ENCODE measurements around the gene SPATC1L. TPM values are rescaled to one million over a fixed set of nuclear protein-coding genes. Genes with fewer than 3 reads are reported as not detected.

SPATC1L gene
- total RNA-seq, 1 donor from 2014 or later = 5.2 TPM

GRCh38 chr21:46160657-46160906 lies 23.7 kb downstream of the SPATC1L start:
- no peaks in the 10 kb centered on the region for H3K27me3 ChIP-seq

GRCh38 chr21:46159841-46160656 lies 24.2 kb downstream of the SPATC1L start:
- Histone ChIP-seq H3K4me1 (no peaks in the 10 kb centered on the region), H3K27me3 (no peaks in the 10 kb centered on the region), H3K36me3 (peaks cover 0 to 4% of the 10 kb centered on the region in 2 donors), H3K4me3 (no peak overlapping the region), H3K27ac (no peak overlapping the region), H3K9me3 (no peaks in the 10 kb centered on the region)
- peak; percentile 71 to 84 for DNase-seq (ENCODE audit: extremely low spot score in 2 of 2)
- intact Hi-C loops (cut with DNase I) = no loop called here
- TF ChIP-seq CTCF (IDR thresholded peaks at IDR 0.05) (no peak), POLR2AphosphoS5 (IDR thresholded peaks at IDR 0.05; ENCODE audit: insufficient read depth in 1 of 2, low read depth in 1 of 2) (no peak), POLR2A (IDR thresholded peaks at IDR 0.05) (no peak)

More at GRCh38 chr21:46160657-46160906, 23.7 kb downstream of the SPATC1L start:
- Histone ChIP-seq H3K27ac (no peak overlapping the region), H3K4me1 (no peaks in the 10 kb centered on the region), H3K36me3 (peaks cover 0 to 4% of the 10 kb centered on the region in 2 donors), H3K9me3 (no peaks in the 10 kb centered on the region), H3K4me3 (no peak overlapping the region)
- DNase-seq (ENCODE audit: extremely low spot score in 2 of 2) = peak in 1 of 2 donors; percentile 96
- TF ChIP-seq POLR2AphosphoS5 (IDR thresholded peaks at IDR 0.05; ENCODE audit: insufficient read depth in 1 of 2, low read depth in 1 of 2) (no peak), POLR2A (IDR thresholded peaks at IDR 0.05) (no peak)
- intact Hi-C loops (cut with DNase I) = no loop called here

DNA sequence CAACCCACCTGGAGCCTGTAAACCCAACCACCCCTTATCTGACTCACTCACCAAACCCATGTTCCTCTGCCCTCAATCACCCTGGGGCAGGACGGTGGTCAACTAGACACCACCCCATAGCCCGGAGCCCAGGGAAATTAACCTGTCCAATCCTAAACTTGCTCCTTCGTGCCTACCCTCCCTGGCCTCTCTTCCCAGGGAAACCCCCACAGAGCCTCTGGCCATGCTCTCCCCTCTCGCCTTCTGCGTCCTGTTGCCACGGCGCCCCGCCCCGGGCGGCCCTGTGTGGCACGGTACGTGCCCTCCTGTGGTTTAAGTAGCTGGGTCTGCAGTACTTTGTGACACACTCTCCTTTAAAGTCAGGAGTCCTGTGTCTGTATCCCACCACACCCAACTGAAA lies 24.9 kb downstream of the SPATC1L start:
- Histone ChIP-seq H3K9me3 (no peaks in the 10 kb centered on the region), H3K27me3 (no peaks in the 10 kb centered on the region), H3K36me3 (peaks cover 0 to 4% of the 10 kb centered on the region in 2 donors), H3K27ac (no peak overlapping the region), H3K4me3 (no peak overlapping the region), H3K4me1 (no peaks in the 10 kb centered on the region)
- no peak for TF ChIP-seq POLR2A (IDR thresholded peaks at IDR 0.05)
- no peak for TF ChIP-seq CTCF (IDR thresholded peaks at IDR 0.05)
- TF ChIP-seq POLR2AphosphoS5 (IDR thresholded peaks at IDR 0.05; ENCODE audit: insufficient read depth in 1 of 2, low read depth in 1 of 2) = no peak
- intact Hi-C loops (cut with DNase I) = no loop called here
- peak; percentile 67 to 76 for DNase-seq (ENCODE audit: extremely low spot score in 2 of 2)

- Histone ChIP-seq H3K36me3 (peaks cover 0 to 4% of the 10 kb centered on the region in 2 donors), H3K4me3 (no peak overlapping the region), H3K4me1 (peaks cover under 1% of the 10 kb centered on the region), H3K9me3 (no peaks in the 10 kb centered on the region), H3K27ac (no peak overlapping the region), H3K27me3 (no peaks in the 10 kb centered on the region)
- TF ChIP-seq POLR2AphosphoS5 (IDR thresholded peaks at IDR 0.05; ENCODE audit: insufficient read depth in 1 of 2, low read depth in 1 of 2) (no peak), POLR2A (IDR thresholded peaks at IDR 0.05) (no peak)
- peak; percentile 62 to 91 for DNase-seq (ENCODE audit: extremely low spot score in 2 of 2)
- intact Hi-C loops (cut with DNase I) = no loop called here
These were observed 25.5 kb downstream of the SPATC1L start for GRCh38 chr21:46158666-46159300.

DNA sequence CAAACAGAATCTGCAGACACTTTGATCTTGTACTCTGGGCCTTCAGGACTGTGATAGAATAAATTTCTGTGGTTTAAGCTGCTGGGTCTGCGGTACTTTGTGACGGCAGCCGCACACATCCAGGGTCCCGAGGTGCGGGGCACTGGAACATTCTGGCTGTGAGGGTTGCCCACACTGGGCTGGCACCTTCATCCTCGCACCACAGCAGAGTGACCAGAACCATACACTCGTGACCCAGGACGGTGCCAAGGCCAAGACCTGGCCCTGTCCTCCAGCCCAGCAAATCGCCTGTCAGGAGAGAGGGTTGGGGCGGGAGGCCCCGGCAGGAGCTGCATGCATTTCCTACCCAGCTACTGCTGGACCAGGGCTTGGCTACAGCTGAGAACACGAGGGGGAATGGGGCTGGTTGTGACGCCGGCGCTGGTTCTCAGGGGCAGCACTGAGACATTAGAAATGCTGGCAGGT lies 26.2 kb downstream of the SPATC1L start:
- intact Hi-C loops (cut with DNase I) = no loop called here
- Histone ChIP-seq H3K4me3 (no peak overlapping the region), H3K9me3 (no peaks in the 10 kb centered on the region), H3K27ac (no peak overlapping the region), H3K36me3 (peaks cover 0 to 4% of the 10 kb centered on the region in 2 donors), H3K27me3 (no peaks in the 10 kb centered on the region), H3K4me1 (peaks cover 8% of the 10 kb centered on the region)
- peak in 1 of 2 donors; percentile 72 for DNase-seq (ENCODE audit: extremely low spot score in 2 of 2)
- TF ChIP-seq POLR2AphosphoS5 (IDR thresholded peaks at IDR 0.05; ENCODE audit: insufficient read depth in 1 of 2, low read depth in 1 of 2) = no peak
- TF ChIP-seq POLR2A (IDR thresholded peaks at IDR 0.05) = no peak
- no peak for TF ChIP-seq CTCF (IDR thresholded peaks at IDR 0.05)
